WTC11 (cell line): ENCODE measurements around the gene MAML3. TPM values are rescaled to one million over a fixed set of nuclear protein-coding genes. Genes with fewer than 3 reads are reported as not detected.

Source experiments
- ATAC-seq: fragments of 200-7000 bp; cut with Tn5 transposase; 2 replicates; pipeline ENCODE4 v1.10.0; 2021; ENCODE audit warnings: mild to moderate bottlenecking, moderate library complexity
- CTCF ChIA-PET: fragments of 300-600 bp; sonication (Branson Sonifier 250); formaldehyde crosslinking; loops from one replicate; lab custom pipeline; 2021; ENCODE audit warnings: antibody characterized with exemption; lab: Charles Lee
- POLR2A ChIA-PET: fragments of 350-600 bp; sonication (Branson Sonifier 250); formaldehyde crosslinking; loops from one replicate; lab custom pipeline; 2021; ENCODE audit warnings: antibody characterized with exemption; lab: Charles Lee
- DNase-seq: peaks from one replicate; pipeline ENCODE4 v3.0.0; 2021; ENCODE audit warnings: low spot score
- H3K27ac Mint-ChIP-seq: 2 replicates; pipeline ENCODE4 v1.8.0; 2021; ENCODE audit warnings: mixed read lengths
- H3K27me3 Mint-ChIP-seq: 2 replicates; pipeline ENCODE4 v1.8.0; 2021; ENCODE audit warnings: low read depth, mild to moderate bottlenecking, moderate library complexity, mixed read lengths
- H3K36me3 Mint-ChIP-seq: 2 replicates; pipeline ENCODE4 v1.8.0; 2021; ENCODE audit warnings: mixed read lengths
- H3K4me1 Mint-ChIP-seq: 2 replicates; pipeline ENCODE4 v1.8.0; 2022; ENCODE audit warnings: mixed read lengths
- H3K4me3 Mint-ChIP-seq: 2 replicates; pipeline ENCODE4 v1.8.0; 2021; ENCODE audit warnings: mild to moderate bottlenecking, moderate library complexity, mixed read lengths
- H3K9me3 Mint-ChIP-seq: 2 replicates; pipeline ENCODE4 v1.8.0; 2021; ENCODE audit warnings: mixed read lengths
- ATF6 ChIP-seq: sonication (generic); formaldehyde crosslinking; IDR thresholded peaks from 2 replicates; pipeline ENCODE4 v1.8.1; 2023; ENCODE audit warnings: mild to moderate bottlenecking, missing genetic modification reagents
- CTCF ChIP-seq: fragments of 200-600 bp; IDR thresholded peaks from 2 replicates; pipeline ENCODE4 v1.8.0; 2022; ENCODE audit warnings: antibody characterized with exemption
- ELF4 ChIP-seq: sonication (generic); formaldehyde crosslinking; IDR thresholded peaks from 2 replicates; pipeline ENCODE4 v1.8.1; 2022; ENCODE audit warnings: low read depth, mild to moderate bottlenecking, moderate library complexity, missing genetic modification reagents
- ERG ChIP-seq: fragments of 250-450 bp; sonication (Bioruptor Pico); IDR thresholded peaks from 2 replicates; pipeline ENCODE4 v1.8.0; 2021; ENCODE audit warnings: mild to moderate bottlenecking
- ETV6 ChIP-seq: sonication (generic); formaldehyde crosslinking; IDR thresholded peaks from 2 replicates; pipeline ENCODE4 v1.8.1; 2022; ENCODE audit warnings: mild to moderate bottlenecking, missing genetic modification reagents
- FOXP1 ChIP-seq: sonication (generic); formaldehyde crosslinking; IDR thresholded peaks from 2 replicates; pipeline ENCODE4 v1.8.0; 2022; ENCODE audit warnings: missing genetic modification reagents, mild to moderate bottlenecking, moderate library complexity, borderline replicate concordance
- HMGA2 ChIP-seq: fragments of 250-450 bp; sonication (Bioruptor Pico); IDR thresholded peaks from 2 replicates; pipeline ENCODE4 v1.4.0; 2021; ENCODE audit warnings: mild to moderate bottlenecking, moderate library complexity
- IRF1 ChIP-seq: sonication (generic); formaldehyde crosslinking; IDR thresholded peaks from 2 replicates; pipeline ENCODE4 v1.8.0; 2023; ENCODE audit warnings: missing genetic modification reagents
- IRF2 ChIP-seq: sonication (generic); formaldehyde crosslinking; IDR thresholded peaks from 2 replicates; pipeline ENCODE4 v1.8.0; 2022; ENCODE audit warnings: low read depth, missing genetic modification reagents, borderline replicate concordance
- KAT7 ChIP-seq: sonication (generic); formaldehyde crosslinking; IDR thresholded peaks from 2 replicates; pipeline ENCODE4 v1.8.1; 2023; ENCODE audit warnings: missing genetic modification reagents, mild to moderate bottlenecking, borderline replicate concordance
- PRDM15 ChIP-seq: sonication (generic); formaldehyde crosslinking; IDR thresholded peaks from 2 replicates; pipeline ENCODE4 v1.8.0; 2022; ENCODE audit warnings: missing genetic modification reagents
- RELA ChIP-seq: sonication (generic); formaldehyde crosslinking; IDR thresholded peaks from 2 replicates; pipeline ENCODE4 v1.8.1; 2022; ENCODE audit warnings: missing genetic modification reagents, mild to moderate bottlenecking, borderline replicate concordance
- SMAD3 ChIP-seq: sonication (generic); formaldehyde crosslinking; IDR thresholded peaks from 2 replicates; pipeline ENCODE4 v1.8.0; 2022; ENCODE audit warnings: missing genetic modification reagents, mild to moderate bottlenecking, borderline replicate concordance
- SP1 ChIP-seq: sonication (generic); formaldehyde crosslinking; conservative IDR thresholded peaks from 2 replicates; pipeline ENCODE4 v1.8.1; 2022; ENCODE audit warnings: missing genetic modification reagents
- ZMAT4 ChIP-seq: fragments of 250-450 bp; sonication (Bioruptor Pico); IDR thresholded peaks from 2 replicates; pipeline ENCODE4 v1.9.0; 2021; ENCODE audit warnings: mild to moderate bottlenecking
- ZNF317 ChIP-seq: sonication (generic); formaldehyde crosslinking; IDR thresholded peaks from 2 replicates; pipeline ENCODE4 v1.8.1; 2023; ENCODE audit warnings: low read depth, mild to moderate bottlenecking, moderate library complexity, missing genetic modification reagents, borderline replicate concordance
- ZNF512 ChIP-seq: sonication (generic); formaldehyde crosslinking; IDR thresholded peaks from 2 replicates; pipeline ENCODE4 v1.8.1; 2022; ENCODE audit warnings: missing genetic modification reagents, borderline replicate concordance
- ZSCAN18 ChIP-seq: fragments of 250-450 bp; sonication (Bioruptor Pico); IDR thresholded peaks from 2 replicates; pipeline ENCODE4 v2.1.2; 2022; ENCODE audit warnings: mild to moderate bottlenecking, moderate library complexity
- total RNA-seq: library from RNA; stranded (reverse); gene quantifications from 3 replicates; pipeline ENCODE4 v1.2.3, GENCODE V29; 2021

Gene MAML3
- total RNA-seq, 1 experiment from 2014 or later = 7.4 TPM

GRCh38 chr4:139985401-139985800 lies 168.6 kb downstream of the MAML3 start:
- CTCF ChIA-PET = no interaction called here
- H3K4me1 Mint-ChIP-seq = peaks cover 24% of the 10 kb centered on the region

GRCh38 chr4:139984471-139984870 lies 169.5 kb downstream of the MAML3 start:
- H3K27me3 Mint-ChIP-seq = peaks cover under 1% of the 10 kb centered on the region; the same call in 1 of the 2 replicates
- H3K4me1 Mint-ChIP-seq = peaks cover 18% of the 10 kb centered on the region
- ATAC-seq (no peak), DNase-seq (no peak)
- H3K4me3 Mint-ChIP-seq = no peak overlapping the region
- ChIA-PET POLR2A (no interaction called here), CTCF (no interaction called here)
- peaks cover 2% of the 10 kb centered on the region; the same call in 1 of the 2 replicates for H3K9me3 Mint-ChIP-seq
- H3K36me3 Mint-ChIP-seq = no peaks in the 10 kb centered on the region; the same call in 1 of the 2 replicates
- no peak overlapping the region for H3K27ac Mint-ChIP-seq
- no peak for TF ChIP-seq SP1 (CRISPR knock-in tag)
- TF ChIP-seq HMGA2 = no peak
- no peak for TF ChIP-seq CTCF
- no peak for TF ChIP-seq ZNF512 (CRISPR knock-in tag)
- TF ChIP-seq ATF6 (CRISPR knock-in tag) = no peak
- TF ChIP-seq ETV6 = no peak
- no peak for TF ChIP-seq RELA (CRISPR knock-in tag)
- TF ChIP-seq ERG (CRISPR knock-in tag) = no peak
- TF ChIP-seq IRF1 (CRISPR knock-in tag) = no peak
- TF ChIP-seq ZMAT4 (CRISPR knock-in tag) = no peak
- TF ChIP-seq PRDM15 (CRISPR knock-in tag) = no peak
- no peak for TF ChIP-seq SMAD3 (CRISPR knock-in tag)
- TF ChIP-seq IRF2 (CRISPR knock-in tag) = no peak

More at GRCh38 chr4:139985401-139985800, 168.6 kb downstream of the MAML3 start:
- H3K27me3 Mint-ChIP-seq = no peaks in the 10 kb centered on the region
- H3K4me3 Mint-ChIP-seq = no peak overlapping the region
- H3K9me3 Mint-ChIP-seq = no peaks in the 10 kb centered on the region
- DNase-seq = no peak
- H3K27ac Mint-ChIP-seq = no peak overlapping the region
- no peak for TF ChIP-seq ZSCAN18
- TF ChIP-seq ELF4 (CRISPR knock-in tag) = no peak
- no peak for TF ChIP-seq ERG (CRISPR knock-in tag)
- no peak for TF ChIP-seq KAT7 (CRISPR knock-in tag)
- no peak for TF ChIP-seq FOXP1 (CRISPR knock-in tag)
- TF ChIP-seq ZNF317 = no peak
- ATAC-seq = no peak
- H3K36me3 Mint-ChIP-seq = no peaks in the 10 kb centered on the region
- POLR2A ChIA-PET = no interaction called here
